ENCODE measurements around the gene SPATS2L. TPM values are rescaled to one million over a fixed set of nuclear protein-coding genes. Genes with fewer than 3 reads are reported as not detected.
A peak's percentile ranks its signal among the peaks of the same experiment; 100 is the strongest.

SPATS2L gene
- total and polyA plus RNA-seq, 2 of the 13 experiments (the other 11 are each of a cell fraction or from before 2014, with no cell fraction given): 154 to 212 TPM

GRCh38 chr2:200459101-200459500, 152.6 kb downstream of the SPATS2L start (continued):
- no peak for TF ChIP-seq PRDM15 (CRISPR knock-in tag; IDR thresholded peaks at IDR 0.05)
- peak; percentile 93 for TF ChIP-seq RBM22 (optimal IDR thresholded peaks at IDR 0.05; ENCODE audit: low read length)
- TF ChIP-seq KAT8 (CRISPR knock-in tag; IDR thresholded peaks at IDR 0.05): no peak
- TF ChIP-seq ZNF275 (CRISPR knock-in tag; IDR thresholded peaks at IDR 0.05; ENCODE audit: borderline replicate concordance): no peak

- BruUV-seq (replicated peaks): no TSS peak
- no peaks in the 10 kb centered on the region for H3K27me3 ChIP-seq (ENCODE audit: control insufficient read depth in 1 of 2, insufficient read depth in 2 of 2, low read length in 2 of 2)
- FAIRE-seq (no peak), DNase-seq (ENCODE audit: low spot score) (no peak), ATAC-seq (no peak)
- no peaks in the 10 kb centered on the region for H3K79me2 ChIP-seq (ENCODE audit: insufficient read depth, low read length)
- peaks cover 26 to 70% of the 10 kb centered on the region in 2 experiments for H3K36me3 ChIP-seq (replicated peaks in 1 of 2; ENCODE audit: control insufficient read depth in 1 of 2, insufficient read depth in 2 of 2, low read length in 2 of 2)
- 95% methylated on average over 2 of the region's 2 CpGs for WGBS (ENCODE audit: low lambda C conversion rate)
- in situ Hi-C loops (cut with HindIII; ENCODE audit: extremely low pct_ligation_motif_present, low pct_unique_long_range_greater_than_20kb): no loop called here
- no peaks in the 10 kb centered on the region for H4K20me1 ChIP-seq (ENCODE audit: insufficient read depth, low read length)
- H3K27ac ChIP-seq (ENCODE audit: extremely low read length, insufficient read depth, low read length): no peak overlapping the region
- H3K4me3 ChIP-seq (replicated peaks in 1 of 3; ENCODE audit: insufficient read depth in 1 of 3, low read depth in 2 of 3, low read length in 3 of 3): no peak overlapping the region
- intact Hi-C loops (cut with micrococcal nuclease; ENCODE audit: unreplicated experiment): no loop called here
- H3K4me1 ChIP-seq (ENCODE audit: insufficient read depth, low read length): no peaks in the 10 kb centered on the region
- no peak for TF ChIP-seq TEF (CRISPR knock-in tag; IDR thresholded peaks at IDR 0.05)
- TF ChIP-seq RBM22 (optimal IDR thresholded peaks at IDR 0.05; ENCODE audit: low read length): peak; percentile 96
- no peak overlapping the region for H3K9ac ChIP-seq (ENCODE audit: insufficient read depth, low read depth, low read length)
- H3K4me2 ChIP-seq (ENCODE audit: low read depth, low read length): no peak overlapping the region
- ChIA-PET CTCF (ENCODE audit: low intra/inter-chr PET ratio, low total read pairs) (no interaction called here), POLR2A (no interaction called here)
- H3K9me3 ChIP-seq (ENCODE audit: low read length): no peaks in the 10 kb centered on the region
- no peak overlapping the region for H2AFZ ChIP-seq (ENCODE audit: low read length)
These were observed 155.6 kb downstream of the SPATS2L start for GRCh38 chr2:200461846-200462710.
